Ascending aorta (tissue), 2 donors: ENCODE data around the gene VPS37B. TPM values are rescaled to one million over a fixed set of nuclear protein-coding genes. Genes with fewer than 3 reads are reported as not detected.
A peak's percentile ranks its signal among the peaks of the same experiment; 100 is the strongest.
"Not testable (repeated sequence)": the region's sequence is repeated elsewhere in the genome, so short reads cannot be mapped to it uniquely, and the experiment has no call there.

ENCODE experiments used
- DNase-seq, 2 donors: peaks; one replicate each; pipeline ENCODE4 v3.0.0-alpha.2; 2019; ENCODE audit warnings: low spot score in 2 of 2
- H3K27ac ChIP-seq, 2 donors: fragments of 200-600 bp; sonication (generic); one replicate each; pipeline ENCODE4 v1.5.1; 2016 to 2017; ENCODE audit warnings: mild to moderate bottlenecking in 1 of 2
- H3K27me3 ChIP-seq: fragments of 200-600 bp; sonication (generic); one replicate; pipeline ENCODE4 v1.5.1; 2017
- H3K36me3 ChIP-seq, 2 donors: fragments of 200-600 bp; sonication (generic); one replicate each; pipeline ENCODE4 v1.5.1; 2016
- H3K4me1 ChIP-seq, 2 donors: fragments of 200-600 bp; sonication (generic); one replicate each; pipeline ENCODE4 v1.5.1; 2016 to 2017; ENCODE audit warnings: mild to moderate bottlenecking in 1 of 2
- H3K4me3 ChIP-seq, 2 donors: fragments of 200-600 bp; sonication (generic); one replicate each; pipeline ENCODE4 v1.5.1; 2016 to 2017; ENCODE audit warnings: mild to moderate bottlenecking in 1 of 2
- H3K9me3 ChIP-seq, 2 donors: fragments of 200-600 bp; sonication (generic); one replicate each; pipeline ENCODE4 v1.5.1; 2016
- CTCF ChIP-seq, 3 experiments: fragments of 200-600 bp in 2 of 3; fragments of 450-650 bp in 1 of 3; sonication (generic) in 2 of 3; IDR thresholded peaks; one replicate each; pipeline ENCODE4 v1.5.1; 2016 to 2019; ENCODE audit warnings: antibody characterized with exemption in 3 of 3, mild to moderate bottlenecking in 1 of 3, moderate library complexity in 1 of 3
- intact Hi-C: fragments of 100-400 bp; cut with DNase I; formaldehyde crosslinking; loops from one replicate; pipeline ENCODE4 v1.15.1; 2023
- total RNA-seq: library from RNA; depleted of rRNA; stranded (reverse); fragments of >200 nt; gene quantifications from one replicate; pipeline ENCODE4 v1.1.0, GENCODE V29; 2016

The VPS37B gene
- total RNA-seq, 1 donor from 2014 or later = 31.8 TPM

DNA sequence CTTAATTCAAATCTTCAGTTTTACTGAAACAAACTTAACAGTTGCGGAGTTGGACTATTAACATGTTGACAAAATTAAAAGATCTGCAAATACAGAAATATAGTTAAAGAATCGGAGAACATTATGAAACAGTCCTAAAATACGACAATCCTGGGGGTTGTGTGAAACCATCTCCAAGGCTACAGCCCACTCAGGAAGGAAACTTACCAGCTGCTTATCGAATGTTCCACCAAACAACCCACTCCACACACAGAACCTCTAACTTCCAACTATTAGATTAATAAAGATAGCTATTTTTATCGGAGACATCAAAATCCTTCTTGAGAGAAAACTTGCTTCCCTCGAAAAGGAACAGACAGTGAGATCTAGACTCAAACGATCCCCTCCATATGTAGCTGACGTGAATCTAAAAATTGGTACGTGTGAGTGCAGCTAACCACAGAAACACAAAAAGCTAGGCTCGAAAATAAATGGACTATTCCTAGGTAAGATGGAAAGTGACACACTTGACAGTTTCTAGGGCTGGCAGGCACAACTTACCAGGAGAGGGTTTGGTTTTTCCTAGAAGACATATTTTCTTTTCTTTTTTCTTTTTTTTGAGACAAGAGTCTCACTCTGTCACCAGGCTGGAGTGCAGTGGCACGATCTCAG is 12.9 kb downstream of the VPS37B start:
- Histone ChIP-seq H3K27me3 (no peaks in the 10 kb centered on the region), H3K9me3 (no peaks in the 10 kb centered on the region), H3K27ac (no peak overlapping the region), H3K36me3 (no peaks in the 10 kb centered on the region), H3K4me3 (no peak overlapping the region), H3K4me1 (peaks cover 0 to 15% of the 10 kb centered on the region in 2 donors)
- DNase-seq = peak in 1 of 2 donors; percentile 5
- TF ChIP-seq CTCF (IDR thresholded peaks at IDR 0.05) = no peak
- intact Hi-C loops = no loop called here

DNA sequence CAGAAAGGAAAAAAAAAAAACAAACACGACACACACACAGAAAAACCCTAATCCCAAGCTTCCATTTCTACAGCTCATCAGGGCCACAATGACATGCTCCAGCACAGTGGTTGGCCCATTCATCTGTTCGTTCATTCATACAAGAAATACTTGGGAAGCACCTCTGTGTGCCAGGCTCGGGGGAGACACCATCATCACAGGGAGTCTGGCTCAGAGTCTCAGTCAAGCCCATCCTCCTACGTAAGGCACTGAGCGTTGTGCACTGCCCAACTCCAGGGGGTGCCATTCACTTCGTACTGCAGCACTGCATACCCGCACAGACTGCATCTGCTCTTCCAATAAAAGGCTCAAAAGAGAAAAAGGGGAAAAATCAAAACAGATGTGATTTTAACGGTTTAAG is 15.3 kb downstream of the VPS37B start:
- peak overlapping the region in 1 of 2 donors; percentile 65 for H3K27ac ChIP-seq
- intact Hi-C loops = no loop called here
- peaks cover 0 to 7% of the 10 kb centered on the region in 2 donors for H3K4me1 ChIP-seq
- peak in 1 of 2 donors; percentile 67 for DNase-seq
- TF ChIP-seq CTCF (IDR thresholded peaks at IDR 0.05) = peak in 1 of 3 experiments; percentile 44
- H3K4me3 ChIP-seq = no peak overlapping the region
- H3K27me3 ChIP-seq = no peaks in the 10 kb centered on the region
- H3K36me3 ChIP-seq = no peaks in the 10 kb centered on the region
- H3K9me3 ChIP-seq = no peaks in the 10 kb centered on the region

DNA sequence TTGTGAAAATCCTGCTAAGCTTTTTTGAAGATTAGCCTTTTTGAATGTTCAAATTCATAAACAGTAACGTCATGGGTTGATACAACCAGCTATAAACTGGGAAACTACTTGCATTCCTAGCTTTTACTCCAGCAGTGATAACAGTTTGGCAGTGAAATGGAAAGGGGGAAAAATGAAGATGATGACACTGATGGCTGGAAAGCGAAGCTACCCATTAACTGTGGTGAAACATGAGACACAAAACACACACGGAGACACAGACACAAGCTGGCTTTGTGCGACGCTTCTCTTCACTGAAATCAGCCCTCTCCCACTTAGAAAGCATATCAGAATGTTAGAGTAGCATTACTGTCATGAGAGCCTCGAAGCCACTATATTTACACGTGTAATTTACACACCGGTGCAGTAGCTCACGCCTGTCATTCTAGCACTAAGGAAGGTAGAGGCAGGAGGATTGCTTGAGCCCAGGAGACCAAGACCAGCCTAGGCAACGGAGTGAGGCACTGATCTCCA is 15.7 kb downstream of the VPS37B start:
- Histone ChIP-seq H3K4me3 (no peak overlapping the region), H3K27ac (peak overlapping the region in 1 of 2 donors; percentile 65), H3K36me3 (no peaks in the 10 kb centered on the region), H3K27me3 (no peaks in the 10 kb centered on the region), H3K9me3 (no peaks in the 10 kb centered on the region), H3K4me1 (peaks cover 0 to 7% of the 10 kb centered on the region in 2 donors)
- TF ChIP-seq CTCF (IDR thresholded peaks at IDR 0.05) = no peak
- peak in 1 of 2 donors; percentile 35 for DNase-seq
- intact Hi-C loops = no loop called here

DNA sequence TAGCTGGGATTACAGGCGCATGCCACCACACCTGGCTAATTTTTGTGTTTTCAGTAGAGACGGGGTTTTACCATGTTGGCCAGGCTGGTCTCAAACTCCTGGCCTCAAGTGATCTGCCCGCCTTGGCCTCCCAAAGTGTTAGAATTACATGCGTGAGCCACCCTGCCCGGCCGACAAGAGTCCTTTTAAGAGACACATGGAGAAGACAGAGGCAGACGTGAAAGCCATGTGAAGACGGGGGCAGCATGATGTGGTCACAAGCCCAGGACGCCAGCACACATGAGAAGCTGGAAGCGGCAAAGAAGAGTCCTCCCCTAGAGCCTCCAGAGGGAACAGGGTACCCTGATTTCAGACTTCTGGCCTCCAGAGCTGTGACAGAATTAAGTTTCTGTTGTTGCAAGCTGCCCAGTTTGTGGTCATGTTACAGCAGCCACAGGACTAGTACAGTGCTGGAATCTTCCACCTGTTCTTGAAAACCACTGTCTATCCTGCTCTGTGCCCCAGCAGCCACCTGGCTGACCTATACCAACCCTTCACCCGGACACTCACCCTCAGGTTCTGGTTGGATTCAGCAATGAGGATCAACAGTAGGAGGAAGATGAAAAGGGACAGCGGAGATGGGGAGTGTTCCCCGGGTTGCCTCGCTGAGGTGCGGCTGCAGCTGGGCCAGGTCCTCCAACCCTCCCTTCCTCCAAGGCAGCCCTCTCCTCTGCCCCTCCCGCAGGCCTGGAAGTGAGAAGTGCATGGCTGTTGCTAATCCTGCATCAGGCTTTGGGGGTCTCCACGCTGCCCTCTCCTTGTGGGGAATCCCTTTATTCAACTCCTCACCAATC is 16.9 kb downstream of the VPS37B start:
- DNase-seq = peak in 1 of 2 donors; percentile 55
- Histone ChIP-seq H3K9me3 (no peaks in the 10 kb centered on the region), H3K4me1 (peaks cover 0 to 2% of the 10 kb centered on the region in 2 donors), H3K36me3 (no peaks in the 10 kb centered on the region), H3K27me3 (no peaks in the 10 kb centered on the region), H3K27ac (no peak overlapping the region), H3K4me3 (no peak overlapping the region)
- TF ChIP-seq CTCF (IDR thresholded peaks at IDR 0.05) = no peak
- intact Hi-C loops = no loop called here

- Histone ChIP-seq H3K4me1 (peaks cover 0 to 12% of the 10 kb centered on the region in 2 donors), H3K36me3 (no peaks in the 10 kb centered on the region), H3K27ac (no peak overlapping the region), H3K4me3 (no peak overlapping the region), H3K27me3 (no peaks in the 10 kb centered on the region), H3K9me3 (no peaks in the 10 kb centered on the region)
- intact Hi-C loops = no loop called here
- no peak for TF ChIP-seq CTCF (IDR thresholded peaks at IDR 0.05)
- DNase-seq = peak in 1 of 2 donors; percentile 35
These were observed 19.2 kb downstream of the VPS37B start for GRCh38 chr12:122876731-122877130.

DNA sequence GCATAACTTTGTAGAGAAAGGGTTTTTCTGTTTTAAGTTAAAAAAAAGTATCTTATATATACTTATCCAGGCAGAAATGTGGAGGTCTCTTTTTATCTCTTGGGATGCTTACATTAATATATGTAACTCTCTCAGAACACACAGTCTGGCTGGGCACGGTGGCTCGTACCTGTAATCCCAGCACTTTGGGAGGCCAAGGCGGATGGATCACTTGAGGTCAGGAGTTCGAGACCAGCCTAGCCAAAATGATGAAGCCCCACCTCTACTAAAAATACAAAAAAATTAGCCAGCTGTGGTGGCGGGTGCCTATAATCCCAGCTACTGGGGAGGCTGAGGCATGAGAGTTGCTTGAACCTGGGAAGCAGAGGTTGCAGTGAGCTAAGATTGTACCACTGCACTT is 19.6 kb downstream of the VPS37B start:
- H3K27ac ChIP-seq, intact Hi-C loops: not testable (repeated sequence)
- H3K4me1 ChIP-seq = peaks cover 0 to 16% of the 10 kb centered on the region in 2 donors

More for the DNA sequence above, 19.6 kb downstream of the VPS37B start:
- not testable (repeated sequence) for H3K36me3 ChIP-seq, H3K27me3 ChIP-seq, H3K9me3 ChIP-seq, H3K4me3 ChIP-seq
- DNase-seq = peak in 1 of 2 donors; percentile 24
